GM18520 (cell line): Measurements from ENCODE around the gene FAM118B.

ENCODE experiments used
- ATAC-seq: cut with Tn5 transposase; IDR thresholded peaks from one replicate; pipeline ENCODE4 v1.9.1; 2021; ENCODE audit not compliant: unreplicated experiment

The FAM118B gene

GRCh38 chr11:126186025-126186698 is 25.4 kb upstream of the FAM118B start:
- no peak for ATAC-seq

- ATAC-seq, result no peak
Observed at GRCh38 chr11:126186708-126187529, 24.7 kb upstream of the FAM118B start.

GRCh38 chr11:126188332-126189108 is 23.1 kb upstream of the FAM118B start:
- peak; percentile 59 for ATAC-seq

GRCh38 chr11:126189109-126189929 is 22.3 kb upstream of the FAM118B start:
- peak; percentile 59 for ATAC-seq

GRCh38 chr11:126190792-126191191 is 20.8 kb upstream of the FAM118B start:
- no peak for ATAC-seq

GRCh38 chr11:126191379-126192073 is 20.1 kb upstream of the FAM118B start:
- no peak for ATAC-seq

GRCh38 chr11:126192361-126192760 is 19.2 kb upstream of the FAM118B start:
- no peak for ATAC-seq

- no peak for ATAC-seq
Observed at GRCh38 chr11:126193038-126193478, 18.5 kb upstream of the FAM118B start.

GRCh38 chr11:126194121-126194543 is 17.4 kb upstream of the FAM118B start:
- no peak for ATAC-seq

- ATAC-seq, result no peak
Observed at GRCh38 chr11:126195119-126195518, 16.5 kb upstream of the FAM118B start.

- ATAC-seq, result no peak
Observed at GRCh38 chr11:126197277-126197939, 14.2 kb upstream of the FAM118B start.

GRCh38 chr11:126198648-126199047 is 12.9 kb upstream of the FAM118B start:
- no peak for ATAC-seq

- ATAC-seq, result no peak
Observed at GRCh38 chr11:126202646-126203359, 8.8 kb upstream of the FAM118B start.

GRCh38 chr11:126205359-126205758 is 6.2 kb upstream of the FAM118B start:
- ATAC-seq, result no peak

GRCh38 chr11:126207896-126208295 is 3.7 kb upstream of the FAM118B start:
- ATAC-seq, result no peak

- no peak for ATAC-seq
Observed at GRCh38 chr11:126210871-126211235, 729 bp upstream of the FAM118B start.

GRCh38 chr11:126212089-126212660 is 593 bp downstream of the FAM118B start:
- ATAC-seq, result no peak

GRCh38 chr11:126214441-126214840 is 2.9 kb downstream of the FAM118B start:
- ATAC-seq, result no peak

- no peak for ATAC-seq
Observed at GRCh38 chr11:126214841-126215240, 3.3 kb downstream of the FAM118B start.
